GM21786 (cell line): ENCODE measurements around the gene FARP2.
"Not testable (repeated sequence)": the region's sequence is repeated elsewhere in the genome, so short reads cannot be mapped to it uniquely, and the experiment has no call there.

Experiments
- ATAC-seq: cut with Tn5 transposase; IDR thresholded peaks from one replicate; pipeline ENCODE4 v1.9.1; 2021; ENCODE audit not compliant: unreplicated experiment

Gene FARP2

GRCh38 chr2:241499146-241499965 is 143.3 kb downstream of the FARP2 start:
- ATAC-seq: no peak

DNA sequence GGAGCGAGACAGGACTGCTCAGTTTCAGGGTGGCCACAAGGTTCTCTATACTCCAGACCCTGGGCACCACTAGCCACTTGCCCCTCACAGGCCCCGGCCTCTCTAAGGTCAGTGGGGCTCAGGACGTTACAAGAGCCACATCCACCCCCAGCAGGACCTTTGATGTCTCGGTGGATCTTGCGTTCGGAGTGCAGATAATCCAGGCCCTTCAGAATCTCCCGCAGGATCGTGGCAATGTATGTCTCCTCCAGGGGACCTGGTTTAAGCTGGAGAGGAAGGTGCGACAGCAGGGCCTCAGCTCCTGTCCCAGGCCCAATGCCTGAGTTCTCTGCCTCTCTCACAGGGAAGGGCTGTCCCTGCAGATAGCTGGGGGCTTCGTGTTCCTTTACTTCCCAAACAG is 143.9 kb downstream of the FARP2 start:
- ATAC-seq: no peak

GRCh38 chr2:241500431-241500975 is 144.4 kb downstream of the FARP2 start:
- ATAC-seq: no peak

DNA sequence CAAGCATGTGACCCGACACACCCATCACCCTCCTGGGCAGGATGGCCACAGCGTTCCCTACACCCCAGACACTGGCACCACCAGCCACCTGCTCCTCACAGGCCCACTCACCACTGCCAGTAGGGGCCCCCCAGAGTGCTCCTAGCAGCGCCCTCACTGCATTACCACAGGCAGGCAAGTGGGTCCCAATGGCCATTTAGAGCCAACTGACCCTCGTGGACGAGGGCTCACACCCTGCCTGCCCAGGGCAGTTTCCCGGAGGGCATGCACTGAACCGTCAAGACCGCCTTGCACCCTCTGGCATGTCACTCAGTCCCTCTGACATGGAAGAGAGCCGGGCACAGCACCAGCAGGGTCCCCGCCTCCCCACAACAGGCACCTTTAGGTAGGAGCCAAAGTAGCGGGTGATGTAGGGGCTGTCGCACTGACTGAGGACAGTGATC is 145.0 kb downstream of the FARP2 start:
- no peak for ATAC-seq

DNA sequence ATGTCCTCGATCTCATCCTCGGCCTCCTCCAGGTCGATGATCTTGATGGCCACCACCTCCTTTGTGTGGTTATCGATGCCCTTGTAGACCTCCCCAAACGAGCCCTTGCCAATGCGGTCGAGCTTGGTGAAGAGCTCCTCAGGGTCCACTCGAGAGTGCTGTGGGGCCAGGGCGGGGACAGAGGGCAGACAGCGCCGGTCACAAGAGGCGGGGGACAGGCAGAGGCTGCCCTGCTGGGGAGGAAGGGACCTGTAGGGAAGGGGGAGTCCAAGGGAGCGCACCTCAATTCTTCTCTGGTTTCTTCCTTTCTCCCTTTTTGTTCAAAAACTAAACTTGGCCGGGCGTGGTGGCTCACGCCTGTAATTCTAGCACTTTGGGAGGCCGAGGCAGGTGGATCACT is 145.5 kb downstream of the FARP2 start:
- ATAC-seq: no peak

DNA sequence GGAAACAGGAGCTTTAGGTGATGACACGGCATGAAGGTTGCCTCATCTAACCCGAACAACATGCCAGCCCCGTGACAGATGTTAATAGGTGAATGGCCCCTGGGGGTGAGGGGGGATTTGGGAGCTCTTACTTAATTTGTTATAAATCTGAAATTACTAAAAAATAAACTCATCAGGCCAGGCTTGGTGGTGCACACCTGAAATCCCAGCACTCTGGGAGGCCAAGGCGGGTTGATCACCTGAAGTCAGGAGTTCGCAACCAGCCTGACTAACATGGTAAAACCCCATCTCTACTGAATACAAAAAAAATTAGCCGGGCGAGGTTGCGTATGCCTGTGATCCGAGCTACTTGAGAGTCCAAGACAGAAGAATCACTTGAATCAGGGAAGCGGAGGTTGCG is 146.2 kb downstream of the FARP2 start:
- no peak for ATAC-seq

DNA sequence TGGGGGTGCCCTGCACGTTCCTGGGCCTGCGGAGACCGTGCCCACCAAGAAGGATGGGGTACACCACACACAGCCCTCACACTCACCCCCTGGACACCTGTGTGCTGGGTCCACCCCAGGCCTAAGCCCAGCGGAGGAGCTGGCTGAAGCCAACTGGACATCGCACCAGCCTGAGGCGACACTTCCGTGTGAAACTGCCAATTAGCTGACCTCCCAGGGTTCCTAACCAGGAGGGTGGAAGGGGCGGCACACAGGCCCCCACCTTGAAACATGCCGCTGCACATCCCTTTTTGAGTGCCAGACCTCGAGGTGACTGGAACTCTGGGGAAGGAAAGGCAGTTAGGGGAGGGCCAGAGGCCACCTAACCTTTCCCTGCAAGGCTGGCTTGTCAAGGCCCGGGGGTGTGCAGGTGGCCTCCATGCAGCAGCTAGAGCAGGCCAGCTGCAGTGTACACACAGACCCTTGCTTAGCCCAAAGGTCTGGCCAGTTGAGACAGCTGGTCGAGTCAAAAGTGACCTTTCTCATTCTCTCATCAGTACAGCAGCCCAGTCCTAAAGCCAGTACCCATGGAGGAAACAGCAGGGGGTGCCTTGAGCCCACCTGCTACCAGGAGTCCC is 147.8 kb downstream of the FARP2 start:
- ATAC-seq: no peak

DNA sequence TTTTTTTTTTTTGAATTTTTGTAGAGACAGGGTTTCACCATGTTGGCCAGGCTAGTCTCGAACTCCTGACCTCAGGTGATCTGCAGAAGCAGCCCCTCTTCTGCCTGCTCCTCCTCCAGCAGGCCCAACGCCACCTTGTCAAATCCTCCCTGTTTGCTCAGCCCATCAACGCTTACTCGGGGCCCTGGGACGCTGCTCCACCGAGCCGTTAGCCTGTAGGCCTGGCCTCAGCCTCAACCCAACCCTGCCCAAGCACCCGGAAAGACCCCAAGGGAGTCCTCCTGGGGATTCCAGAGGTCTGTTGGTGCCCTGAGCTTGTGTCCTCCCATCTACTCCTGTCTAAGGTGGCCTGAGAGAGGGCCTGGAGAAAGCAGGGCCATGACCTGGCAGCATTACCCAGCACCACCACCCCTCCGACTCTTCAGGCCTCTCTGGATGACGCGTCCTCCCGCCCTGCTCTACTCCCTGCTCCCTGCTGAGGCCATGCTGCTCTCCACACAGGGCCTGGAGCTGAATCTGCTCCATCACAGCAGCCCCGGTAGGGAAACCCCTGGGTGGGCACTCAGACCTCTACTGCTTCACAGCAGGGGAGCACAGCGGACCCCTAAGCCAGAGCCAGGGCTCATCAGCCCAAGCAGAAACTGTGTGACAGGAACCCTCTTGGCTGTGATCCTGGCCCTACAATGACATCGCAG is 149.1 kb downstream of the FARP2 start:
- ATAC-seq: no peak

GRCh38 chr2:241505781-241506201 is 149.7 kb downstream of the FARP2 start:
- ATAC-seq: no peak

- ATAC-seq: not testable (repeated sequence)
These were observed 150.2 kb downstream of the FARP2 start for GRCh38 chr2:241506317-241506716.

GRCh38 chr2:241506793-241507429 is 150.8 kb downstream of the FARP2 start:
- no peak for ATAC-seq

- peak; percentile 19 for ATAC-seq
These were observed 151.6 kb downstream of the FARP2 start for GRCh38 chr2:241507430-241508239.

GRCh38 chr2:241508240-241509154 is 152.4 kb downstream of the FARP2 start, which contains the start of gene STK25:
TSS of gene STK25 (minus strand) at chr2:241508584. CDS start at chr2:241508035, 549 bp downstream.
- peak; percentile 92 for ATAC-seq

DNA sequence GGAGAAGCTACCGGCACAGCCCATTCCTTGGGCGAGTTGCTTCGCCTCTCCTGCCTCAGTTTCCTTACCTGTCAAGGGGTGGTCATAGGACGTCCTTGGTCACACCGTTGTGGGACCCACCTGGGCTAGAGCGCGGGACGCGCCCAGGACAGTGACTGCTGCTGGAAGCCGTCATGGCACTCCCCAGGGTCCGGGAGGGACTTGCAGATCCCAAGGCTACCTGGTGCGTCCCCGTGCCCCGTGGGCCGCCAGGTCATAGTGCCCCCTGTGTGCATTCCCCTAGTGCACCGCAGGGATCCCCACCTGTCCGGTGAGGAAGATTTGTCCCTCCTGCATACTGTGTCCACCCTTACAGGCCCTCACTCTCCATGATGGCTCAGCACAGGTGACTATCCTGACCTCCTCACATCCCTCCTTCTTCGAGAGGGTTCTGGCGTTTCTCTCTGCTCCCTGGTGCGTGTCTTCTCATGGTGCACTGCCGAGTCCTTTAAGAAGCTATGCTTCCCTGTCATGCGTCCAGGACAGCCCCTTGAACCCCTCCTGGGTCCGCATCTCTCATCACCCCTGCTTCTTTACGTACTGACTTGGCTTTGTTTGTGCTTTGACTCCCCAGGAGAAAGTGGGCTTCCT is 153.2 kb downstream of the FARP2 start:
- no peak for ATAC-seq

GRCh38 chr2:241511091-241511741 is 155.1 kb downstream of the FARP2 start:
- no peak for ATAC-seq

- no peak for ATAC-seq
These were observed 158.5 kb downstream of the FARP2 start for GRCh38 chr2:241514553-241514952.

GRCh38 chr2:241514986-241515737 is 159.1 kb downstream of the FARP2 start:
- ATAC-seq: peak; percentile 72
